ENCODE data around the gene PIK3C2G. TPM values are rescaled to one million over a fixed set of nuclear protein-coding genes. Genes with fewer than 3 reads are reported as not detected.

Gene PIK3C2G
- polyA plus RNA-seq, 1 of the 3 experiments (the other 2 are of a cell fraction), result 0.02 TPM

DNA sequence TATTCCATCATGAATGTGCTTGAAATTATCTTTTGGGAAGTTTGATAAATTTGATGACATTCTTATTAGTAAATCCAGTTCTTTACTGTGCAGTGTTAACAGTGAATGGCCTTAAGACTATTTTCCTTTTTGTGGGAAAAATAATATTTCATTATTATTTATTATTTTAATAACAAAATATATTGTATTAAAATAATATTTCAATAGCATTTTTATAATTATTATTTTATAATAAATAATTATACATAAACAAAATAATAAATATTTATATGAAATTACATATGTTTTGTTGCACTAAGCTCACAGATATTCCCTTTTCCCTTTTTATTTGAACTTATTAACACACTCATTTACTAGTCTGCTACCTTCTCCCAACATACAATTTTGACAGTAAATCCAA lies 33.6 kb downstream of the PIK3C2G start:
- no peak overlapping the region for H3K9ac ChIP-seq
- no peak overlapping the region for H3K4me2 ChIP-seq
- CTCF ChIA-PET, result interaction anchor here (1.4 kb wide), 1 partner anchor 26 kb away, joined by 4 read pairs; no protein-coding TSS in a partner anchor
- no peak for DNase-seq
- H3K9me3 ChIP-seq, result no peaks in the 10 kb centered on the region
- no peaks in the 10 kb centered on the region for H3K79me2 ChIP-seq (ENCODE audit: insufficient read depth)
- no peak overlapping the region for H2AFZ ChIP-seq (ENCODE audit: low read depth)
- no peaks in the 10 kb centered on the region for H3K27me3 ChIP-seq (ENCODE audit: insufficient read depth)
- peak overlapping the region in 1 of 2 experiments; percentile 43; a peak in 1 of 4 replicates for H3K27ac ChIP-seq (ENCODE audit: low read depth in 2 of 2, low read length in 1 of 2)
- POLR2A ChIA-PET, result no interaction called here
- H3K4me3 ChIP-seq (ENCODE audit: low read depth in 2 of 2, low read length in 1 of 2), result no peak overlapping the region
- no peaks in the 10 kb centered on the region for H3K9me2 ChIP-seq
- H3K36me3 ChIP-seq (replicated peaks in 1 of 2; ENCODE audit: control insufficient read depth in 1 of 2, insufficient read depth in 2 of 2, low read length in 1 of 2), result no peaks in the 10 kb centered on the region
- no peaks in the 10 kb centered on the region; a peak in 1 of 4 replicates for H3K4me1 ChIP-seq (ENCODE audit: control insufficient read depth in 1 of 2, insufficient read depth in 2 of 2, low read depth in 1 of 2, low read length in 1 of 2)
- H4K20me1 ChIP-seq (ENCODE audit: insufficient read depth), result no peaks in the 10 kb centered on the region
- H3F3A ChIP-seq (replicated peaks; ENCODE audit: insufficient read depth), result no peaks in the 10 kb centered on the region
- TF ChIP-seq NFIC (IDR thresholded peaks at IDR 0.05; ENCODE audit: borderline replicate concordance) (no peak), MEF2A (IDR thresholded peaks at IDR 0.05; ENCODE audit: borderline replicate concordance, low read depth) (no peak), RCOR1 (IDR thresholded peaks at IDR 0.05; ENCODE audit: low read length) (no peak), TCF12 (IDR thresholded peaks at IDR 0.05) (no peak), GABPA (IDR thresholded peaks at IDR 0.05; ENCODE audit: low read depth) (no peak), GATA2 (CRISPR knock-in tag; IDR thresholded peaks at IDR 0.05) (no peak)
- TF ChIP-seq, protein P1, sequence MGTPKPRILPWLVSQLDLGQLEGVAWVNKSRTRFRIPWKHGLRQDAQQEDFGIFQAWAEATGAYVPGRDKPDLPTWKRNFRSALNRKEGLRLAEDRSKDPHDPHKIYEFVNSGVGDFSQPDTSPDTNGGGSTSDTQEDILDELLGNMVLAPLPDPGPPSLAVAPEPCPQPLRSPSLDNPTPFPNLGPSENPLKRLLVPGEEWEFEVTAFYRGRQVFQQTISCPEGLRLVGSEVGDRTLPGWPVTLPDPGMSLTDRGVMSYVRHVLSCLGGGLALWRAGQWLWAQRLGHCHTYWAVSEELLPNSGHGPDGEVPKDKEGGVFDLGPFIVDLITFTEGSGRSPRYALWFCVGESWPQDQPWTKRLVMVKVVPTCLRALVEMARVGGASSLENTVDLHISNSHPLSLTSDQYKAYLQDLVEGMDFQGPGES (IDR thresholded peaks at IDR 0.05; ENCODE audit: low read depth, low read length), result no peak
- TF ChIP-seq, protein P2, sequence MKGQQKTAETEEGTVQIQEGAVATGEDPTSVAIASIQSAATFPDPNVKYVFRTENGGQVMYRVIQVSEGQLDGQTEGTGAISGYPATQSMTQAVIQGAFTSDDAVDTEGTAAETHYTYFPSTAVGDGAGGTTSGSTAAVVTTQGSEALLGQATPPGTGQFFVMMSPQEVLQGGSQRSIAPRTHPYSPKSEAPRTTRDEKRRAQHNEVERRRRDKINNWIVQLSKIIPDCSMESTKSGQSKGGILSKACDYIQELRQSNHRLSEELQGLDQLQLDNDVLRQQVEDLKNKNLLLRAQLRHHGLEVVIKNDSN (IDR thresholded peaks at IDR 0.05; ENCODE audit: borderline replicate concordance, low read depth), result no peak

DNA sequence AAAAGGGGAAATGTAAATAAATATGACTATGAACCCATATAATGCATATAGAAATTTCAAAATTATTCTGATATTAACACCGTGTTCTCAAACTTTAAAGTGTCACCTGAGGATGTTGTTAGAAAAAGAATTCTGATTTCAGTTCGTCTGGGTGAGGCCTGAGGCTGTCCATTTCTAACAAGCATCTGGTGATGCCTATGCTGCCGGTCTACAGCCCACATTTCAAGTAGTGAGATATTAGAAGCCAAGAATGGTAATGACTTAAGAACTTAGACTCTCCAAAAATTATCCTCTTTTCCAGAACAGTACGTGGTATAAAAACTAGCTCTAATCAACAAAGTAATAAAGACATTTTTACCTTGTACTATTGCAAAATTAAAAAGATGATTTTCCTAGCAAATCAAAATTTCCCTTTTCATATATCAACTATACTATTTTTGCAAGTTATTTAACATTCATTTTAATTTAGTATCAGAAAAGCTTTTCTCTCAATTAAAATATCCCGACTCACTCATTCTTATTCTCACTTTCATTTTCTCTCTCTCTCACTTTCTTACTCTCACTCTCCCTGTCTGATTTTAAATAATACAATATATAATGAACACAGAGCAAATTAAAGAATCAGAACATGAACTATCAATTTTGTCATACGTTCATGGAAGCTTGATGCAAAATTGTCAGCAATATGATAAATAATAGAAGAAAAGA lies 35.0 kb downstream of the PIK3C2G start:
- Histone ChIP-seq H3K79me2 (ENCODE audit: insufficient read depth) (no peaks in the 10 kb centered on the region), H3F3A (replicated peaks; ENCODE audit: insufficient read depth) (no peaks in the 10 kb centered on the region), H3K4me3 (ENCODE audit: low read depth in 2 of 2, low read length in 1 of 2) (peak overlapping the region; percentile 29 to 35; a peak in 3 of 4 replicates), H3K27ac (ENCODE audit: low read depth in 2 of 2, low read length in 1 of 2) (peak overlapping the region; percentile 1 to 76; a peak in 1 of 4 replicates), H3K9ac (peak overlapping the region; percentile 19; the same call in 1 of the 2 replicates), H3K9me3 (no peaks in the 10 kb centered on the region), H3K4me2 (peak overlapping the region; percentile 65), H2AFZ (ENCODE audit: low read depth) (peak overlapping the region; percentile 60), H3K9me2 (no peaks in the 10 kb centered on the region), H4K20me1 (ENCODE audit: insufficient read depth) (no peaks in the 10 kb centered on the region), H3K36me3 (replicated peaks in 1 of 2; ENCODE audit: control insufficient read depth in 1 of 2, insufficient read depth in 2 of 2, low read length in 1 of 2) (peaks cover 0 to 3% of the 10 kb centered on the region in 2 experiments), H3K27me3 (ENCODE audit: insufficient read depth) (no peaks in the 10 kb centered on the region), H3K4me1 (ENCODE audit: control insufficient read depth in 1 of 2, insufficient read depth in 2 of 2, low read depth in 1 of 2, low read length in 1 of 2) (no peaks in the 10 kb centered on the region; a peak in 1 of 4 replicates)
- no peak for DNase-seq
- 11% methylated on average over 6 of the region's 6 CpGs for WGBS (ENCODE audit: low lambda C conversion rate)
- CTCF ChIA-PET, result interaction anchor here (1.6 kb wide), 1 partner anchor 23 kb away, joined by 6 read pairs; no protein-coding TSS in a partner anchor
- POLR2A ChIA-PET, result no interaction called here
- no peak for TF ChIP-seq RCOR1 (IDR thresholded peaks at IDR 0.05; ENCODE audit: low read length)
- TF ChIP-seq FOXJ3 (CRISPR knock-in tag; IDR thresholded peaks at IDR 0.05), result no peak
- TF ChIP-seq, protein P1 (IDR thresholded peaks at IDR 0.05; ENCODE audit: low read depth, low read length), result no peak
- TF ChIP-seq TAF1 (IDR thresholded peaks at IDR 0.05; ENCODE audit: borderline replicate concordance, low read depth, low read length), result no peak
- no peak for TF ChIP-seq GATA2 (CRISPR knock-in tag; IDR thresholded peaks at IDR 0.05)
- no peak for TF ChIP-seq POLR2AphosphoS5 (IDR thresholded peaks at IDR 0.05; ENCODE audit: low read depth, low read length)
- no peak for TF ChIP-seq GABPA (IDR thresholded peaks at IDR 0.05; ENCODE audit: low read depth)
- no peak for TF ChIP-seq SMC3 (IDR thresholded peaks at IDR 0.05; ENCODE audit: low read depth, low read length)
- TF ChIP-seq, protein P3, sequence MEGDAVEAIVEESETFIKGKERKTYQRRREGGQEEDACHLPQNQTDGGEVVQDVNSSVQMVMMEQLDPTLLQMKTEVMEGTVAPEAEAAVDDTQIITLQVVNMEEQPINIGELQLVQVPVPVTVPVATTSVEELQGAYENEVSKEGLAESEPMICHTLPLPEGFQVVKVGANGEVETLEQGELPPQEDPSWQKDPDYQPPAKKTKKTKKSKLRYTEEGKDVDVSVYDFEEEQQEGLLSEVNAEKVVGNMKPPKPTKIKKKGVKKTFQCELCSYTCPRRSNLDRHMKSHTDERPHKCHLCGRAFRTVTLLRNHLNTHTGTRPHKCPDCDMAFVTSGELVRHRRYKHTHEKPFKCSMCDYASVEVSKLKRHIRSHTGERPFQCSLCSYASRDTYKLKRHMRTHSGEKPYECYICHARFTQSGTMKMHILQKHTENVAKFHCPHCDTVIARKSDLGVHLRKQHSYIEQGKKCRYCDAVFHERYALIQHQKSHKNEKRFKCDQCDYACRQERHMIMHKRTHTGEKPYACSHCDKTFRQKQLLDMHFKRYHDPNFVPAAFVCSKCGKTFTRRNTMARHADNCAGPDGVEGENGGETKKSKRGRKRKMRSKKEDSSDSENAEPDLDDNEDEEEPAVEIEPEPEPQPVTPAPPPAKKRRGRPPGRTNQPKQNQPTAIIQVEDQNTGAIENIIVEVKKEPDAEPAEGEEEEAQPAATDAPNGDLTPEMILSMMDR (IDR thresholded peaks at IDR 0.05), result no peak

Measured in SK-N-SH (cell line).